Prostate gland (tissue), 2 donors: ENCODE measurements around the gene HOXA11. TPM values are rescaled to one million over a fixed set of nuclear protein-coding genes. Genes with fewer than 3 reads are reported as not detected.

Source experiments
- DNase-seq: peaks from one replicate; pipeline ENCODE4 v3.0.0-alpha.2; 2019; ENCODE audit warnings: low spot score
- H3K27ac ChIP-seq, 2 donors: fragments of 200-600 bp; sonication (generic); 2 replicates each; pipeline ENCODE4 v1.5.1; 2017 to 2019
- H3K27me3 ChIP-seq: fragments of 200-600 bp; sonication (generic); replicated peaks from 2 replicates; pipeline ENCODE4 v1.5.1; 2019; ENCODE audit not compliant: insufficient read depth
- H3K36me3 ChIP-seq, 2 donors: fragments of 200-600 bp; sonication (generic); 1 replicate in 1 of 2; 2 replicates in 1 of 2; pipeline versions ENCODE4 v1.5.1 to v1.8.1; 2017 to 2019
- H3K4me1 ChIP-seq: fragments of 200-600 bp; sonication (generic); replicated peaks from 2 replicates; pipeline ENCODE4 v1.5.1; 2019
- H3K4me3 ChIP-seq, 2 donors: fragments of 200-600 bp; sonication (generic); 2 replicates each; pipeline ENCODE4 v1.5.1; 2017 to 2019
- H3K9me3 ChIP-seq: fragments of 200-600 bp; sonication (generic); 2 replicates; pipeline ENCODE4 v1.5.1; 2017
- POLR2A ChIP-seq: fragments of 450-650 bp; IDR thresholded peaks from one replicate; pipeline ENCODE4 v1.6.1; 2016; ENCODE audit warnings: antibody characterized with exemption, mild to moderate bottlenecking
- POLR2AphosphoS5 ChIP-seq: sonication (generic); formaldehyde crosslinking; IDR thresholded peaks from one replicate; pipeline ENCODE4 v1.6.1; 2017; ENCODE audit warnings: antibody characterized with exemption
- WGBS: methylation state at CpG from one replicate; pipeline ENCODE4 v1.1.5; 2018; 5-methylcytosine and 5-hydroxymethylcytosine counted together
- intact Hi-C: fragments of 100-400 bp; cut with DNase I; formaldehyde crosslinking; loops from one replicate; pipeline ENCODE4 v1.14.2; 2022
- total RNA-seq, 2 donors: library from RNA; depleted of rRNA; stranded (reverse); fragments of >200 nt; gene quantifications; one replicate each; pipeline ENCODE4 v1.1.0, GENCODE V29; 2016
- TF ChIP-seq, protein P1 (sequence below), 4 experiments: fragments of 200-600 bp in 2 of 4; fragments of 450-650 bp in 2 of 4; sonication (generic) in 2 of 4; IDR thresholded peaks; 1 replicate in 3 of 4; 2 replicates in 1 of 4; pipeline ENCODE4 v1.5.1; 2016 to 2019; ENCODE audit warnings: antibody characterized with exemption in 4 of 4, mild to moderate bottlenecking in 2 of 4, moderate library complexity in 2 of 4

HOXA11 gene
- total RNA-seq, 2 donors from 2014 or later, result 8.5 to 9.8 TPM

DNA sequence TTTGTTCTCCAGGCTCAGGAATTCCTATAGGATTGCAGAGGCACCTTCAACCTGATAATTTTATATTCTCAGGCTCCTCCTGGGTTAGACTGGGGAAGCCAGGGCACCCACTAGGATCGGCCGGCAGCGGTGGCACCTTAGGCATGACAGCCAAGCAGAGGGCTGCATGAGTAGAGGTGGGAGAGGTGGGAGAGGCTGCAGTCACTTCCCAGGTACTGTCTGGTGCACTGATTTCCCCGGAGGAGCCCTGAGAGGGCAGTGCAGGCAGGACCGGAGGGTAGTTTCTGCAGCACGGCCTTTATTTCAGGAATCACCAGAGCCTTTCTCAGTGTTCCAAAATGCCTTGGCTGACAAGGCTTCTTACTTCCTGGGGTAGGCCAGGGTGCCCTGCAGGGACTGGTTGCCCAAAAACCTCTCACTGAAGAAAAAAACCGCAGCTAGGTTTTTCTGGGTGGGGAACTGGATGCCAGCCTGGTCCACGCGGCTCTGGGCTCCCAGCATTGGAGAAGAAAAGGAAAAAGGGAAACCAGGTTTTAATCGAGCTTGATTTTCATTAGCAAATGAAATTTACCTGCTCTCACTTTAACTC, 18.4 kb upstream of the HOXA11 start:
- Histone ChIP-seq H3K36me3 (no peaks in the 10 kb centered on the region), H3K27me3 (no peaks in the 10 kb centered on the region), H3K9me3 (no peaks in the 10 kb centered on the region), H3K4me3 (peak overlapping the region; percentile 76 to 81), H3K27ac (peak overlapping the region; percentile 96 to 97), H3K4me1 (peaks cover 1% of the 10 kb centered on the region)
- intact Hi-C loops, result loop anchor here (10.0 kb wide), 1 partner anchor 721 kb away; no protein-coding TSS in a partner anchor
- DNase-seq, result no peak
- 4% methylated on average over 10 of the region's 10 CpGs for WGBS
- no peak for TF ChIP-seq POLR2AphosphoS5
- TF ChIP-seq POLR2A, result no peak
- TF ChIP-seq, protein P1, sequence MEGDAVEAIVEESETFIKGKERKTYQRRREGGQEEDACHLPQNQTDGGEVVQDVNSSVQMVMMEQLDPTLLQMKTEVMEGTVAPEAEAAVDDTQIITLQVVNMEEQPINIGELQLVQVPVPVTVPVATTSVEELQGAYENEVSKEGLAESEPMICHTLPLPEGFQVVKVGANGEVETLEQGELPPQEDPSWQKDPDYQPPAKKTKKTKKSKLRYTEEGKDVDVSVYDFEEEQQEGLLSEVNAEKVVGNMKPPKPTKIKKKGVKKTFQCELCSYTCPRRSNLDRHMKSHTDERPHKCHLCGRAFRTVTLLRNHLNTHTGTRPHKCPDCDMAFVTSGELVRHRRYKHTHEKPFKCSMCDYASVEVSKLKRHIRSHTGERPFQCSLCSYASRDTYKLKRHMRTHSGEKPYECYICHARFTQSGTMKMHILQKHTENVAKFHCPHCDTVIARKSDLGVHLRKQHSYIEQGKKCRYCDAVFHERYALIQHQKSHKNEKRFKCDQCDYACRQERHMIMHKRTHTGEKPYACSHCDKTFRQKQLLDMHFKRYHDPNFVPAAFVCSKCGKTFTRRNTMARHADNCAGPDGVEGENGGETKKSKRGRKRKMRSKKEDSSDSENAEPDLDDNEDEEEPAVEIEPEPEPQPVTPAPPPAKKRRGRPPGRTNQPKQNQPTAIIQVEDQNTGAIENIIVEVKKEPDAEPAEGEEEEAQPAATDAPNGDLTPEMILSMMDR (IDR thresholded peaks at IDR 0.05), result no peak

DNA sequence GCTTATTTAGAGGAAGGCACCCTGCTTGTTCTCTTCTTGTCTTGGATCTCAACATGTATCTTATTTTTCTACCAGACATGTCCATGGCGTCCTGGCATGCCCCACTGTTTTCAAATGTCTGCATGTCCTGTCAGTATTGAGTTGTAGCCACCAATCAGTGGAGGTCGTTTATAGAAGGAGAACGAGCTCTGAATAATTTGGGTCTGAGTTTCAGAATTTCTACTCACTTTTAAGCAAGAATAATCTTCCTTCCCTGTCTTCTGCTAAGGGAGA, 17.8 kb upstream of the HOXA11 start:
- peak; percentile 52 for DNase-seq
- TF ChIP-seq, protein P1 (IDR thresholded peaks at IDR 0.05), result no peak
- TF ChIP-seq POLR2AphosphoS5, result peak; percentile 21
- intact Hi-C loops, result loop anchor here (10.0 kb wide), 1 partner anchor 722 kb away; no protein-coding TSS in a partner anchor
- WGBS, result 6% methylated on average over 3 of the region's 3 CpGs
- Histone ChIP-seq H3K27me3 (no peaks in the 10 kb centered on the region), H3K4me3 (peak overlapping the region; percentile 76 to 81), H3K36me3 (no peaks in the 10 kb centered on the region), H3K9me3 (no peaks in the 10 kb centered on the region), H3K27ac (peak overlapping the region; percentile 96 to 97), H3K4me1 (no peaks in the 10 kb centered on the region)

DNA sequence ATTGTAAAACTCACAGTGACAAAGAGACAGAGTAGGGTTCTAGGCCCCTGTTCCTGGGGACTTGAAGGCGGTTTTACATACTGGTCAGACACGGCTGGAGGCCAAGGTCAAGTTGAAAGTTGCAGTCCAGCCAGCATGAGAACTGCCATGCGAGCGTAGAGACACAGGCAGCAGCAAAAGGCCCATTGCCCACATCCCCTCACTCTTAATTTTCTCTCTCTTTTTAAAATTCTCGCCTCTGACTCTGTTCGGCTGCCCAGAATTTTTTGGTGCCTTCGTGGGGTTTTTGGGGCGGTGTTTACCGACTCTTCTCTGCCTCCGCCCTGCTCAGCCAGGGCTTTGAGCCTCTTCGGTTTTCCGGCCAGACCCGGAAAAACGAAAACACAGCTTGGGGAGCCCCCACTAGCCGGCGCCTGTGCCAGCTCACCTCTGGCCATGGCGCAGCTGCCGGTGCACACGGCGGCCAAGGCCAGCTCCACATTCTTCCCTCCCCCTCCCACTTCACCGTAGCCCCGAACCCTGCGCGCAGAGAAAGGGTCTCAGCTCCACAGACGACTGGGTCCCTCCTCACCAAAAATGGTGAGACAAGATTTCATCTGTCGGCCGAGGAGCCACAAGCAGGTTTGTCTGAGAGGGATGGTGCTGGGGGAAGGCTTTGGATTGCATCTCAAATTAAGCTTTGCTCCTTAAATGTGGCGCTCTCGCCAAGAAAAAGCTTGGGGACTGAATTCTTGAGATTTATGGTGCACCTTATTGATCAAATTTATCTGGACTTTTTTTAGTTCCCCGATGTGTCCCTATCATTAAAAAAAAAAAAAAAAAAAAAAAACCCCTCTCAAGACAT, 17.2 kb upstream of the HOXA11 start:
- H3K4me3 ChIP-seq, result peak overlapping the region; percentile 76 to 81
- no peaks in the 10 kb centered on the region for H3K27me3 ChIP-seq
- 5% methylated on average over 30 of the region's 30 CpGs for WGBS
- TF ChIP-seq, protein P1 (IDR thresholded peaks at IDR 0.05), result no peak
- TF ChIP-seq POLR2AphosphoS5, result no peak
- peak; percentile 10 for TF ChIP-seq POLR2A
- H3K9me3 ChIP-seq, result no peaks in the 10 kb centered on the region
- peak overlapping the region; percentile 96 to 97 for H3K27ac ChIP-seq
- no peaks in the 10 kb centered on the region for H3K4me1 ChIP-seq
- intact Hi-C loops, result loop anchor here (10.0 kb wide), 1 partner anchor 723 kb away; no protein-coding TSS in a partner anchor
- H3K36me3 ChIP-seq, result no peaks in the 10 kb centered on the region
- no peak for DNase-seq

DNA sequence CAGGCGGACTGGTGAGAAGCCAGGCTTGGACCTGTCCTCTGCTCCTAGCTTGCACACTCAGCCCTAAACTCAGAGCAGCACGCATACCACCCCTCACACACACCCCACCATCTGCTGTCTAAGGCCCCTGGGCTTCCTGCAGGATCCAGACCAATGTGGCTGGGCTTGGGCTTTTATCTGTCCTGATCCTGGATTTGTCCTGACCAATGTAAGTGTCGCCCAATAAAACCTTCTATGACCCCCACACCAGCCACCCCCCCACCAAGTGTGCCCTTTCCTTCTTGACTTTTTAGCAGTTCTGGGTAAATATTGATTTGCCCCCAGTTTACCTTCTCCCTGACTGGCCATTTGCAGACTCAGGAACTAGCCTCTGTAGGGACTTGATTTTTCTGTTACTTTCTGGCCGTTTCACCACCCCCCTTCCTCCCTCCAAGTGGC, 16.6 kb upstream of the HOXA11 start:
- TF ChIP-seq, protein P1 (IDR thresholded peaks at IDR 0.05), result no peak
- TF ChIP-seq POLR2AphosphoS5 (no peak), POLR2A (no peak)
- no peaks in the 10 kb centered on the region for H3K4me1 ChIP-seq
- peak overlapping the region; percentile 76 to 81 for H3K4me3 ChIP-seq
- H3K27me3 ChIP-seq, result no peaks in the 10 kb centered on the region
- H3K36me3 ChIP-seq, result no peaks in the 10 kb centered on the region
- H3K27ac ChIP-seq, result peak overlapping the region; percentile 96 to 97
- intact Hi-C loops, result loop anchor here (10.0 kb wide), 1 partner anchor 723 kb away; no protein-coding TSS in a partner anchor
- 3% methylated on average over 4 of the region's 4 CpGs for WGBS
- no peak for DNase-seq
- H3K9me3 ChIP-seq, result no peaks in the 10 kb centered on the region
